Stimulated activated CD8-positive, alpha-beta memory T cell treated with anti-CD3 and anti-CD28 coated beads, Interleukin-15, amount 100 ng/mL, for 48 hours (primary cell): Measurements from ENCODE around the gene TBXA2R.
"Not testable (repeated sequence)": the region's sequence is repeated elsewhere in the genome, so short reads cannot be mapped to it uniquely, and the experiment has no call there.

Experiments used
- DNase-seq, 2 donors: peaks; one replicate each; pipeline ENCODE4 v3.0.0-alpha.2; 2020; ENCODE audit warnings: low read depth in 2 of 2

The TBXA2R gene

GRCh38 chr19:3639479-3639878 lies 32.8 kb upstream of the TBXA2R start:
- no peak for DNase-seq

- no peak for DNase-seq
Observed at GRCh38 chr19:3638208-3639193, 31.8 kb upstream of the TBXA2R start.

GRCh38 chr19:3637621-3638020 lies 30.9 kb upstream of the TBXA2R start:
- no peak for DNase-seq

GRCh38 chr19:3636962-3637361 lies 30.3 kb upstream of the TBXA2R start:
- no peak for DNase-seq

- DNase-seq = no peak
Observed at GRCh38 chr19:3636506-3636905, 29.8 kb upstream of the TBXA2R start.

- no peak for DNase-seq
Observed at GRCh38 chr19:3634496-3635045, 27.9 kb upstream of the TBXA2R start.

GRCh38 chr19:3633559-3633988 lies 26.9 kb upstream of the TBXA2R start:
- no peak for DNase-seq

- no peak for DNase-seq
Observed at GRCh38 chr19:3632739-3633558, 26.3 kb upstream of the TBXA2R start.

GRCh38 chr19:3632098-3632497 lies 25.4 kb upstream of the TBXA2R start:
- DNase-seq = no peak

GRCh38 chr19:3631053-3631861 lies 24.6 kb upstream of the TBXA2R start:
- no peak for DNase-seq

- DNase-seq = not testable (repeated sequence)
Observed at GRCh38 chr19:3628766-3629165, 22.1 kb upstream of the TBXA2R start.

- DNase-seq = no peak
Observed at GRCh38 chr19:3627351-3627723, 20.7 kb upstream of the TBXA2R start.

GRCh38 chr19:3626473-3627350 lies 20.0 kb upstream of the TBXA2R start, which contains the start of gene CACTIN:
Gene CACTIN, minus strand, starts transcription at chr19:3626790. Its CDS starts 28 bp downstream, at chr19:3626762.
- DNase-seq = peak; percentile 97 to 98

- no peak for DNase-seq
Observed at GRCh38 chr19:3625996-3626472, 19.4 kb upstream of the TBXA2R start.

- DNase-seq = no peak
Observed at GRCh38 chr19:3623716-3624115, 17.0 kb upstream of the TBXA2R start.

GRCh38 chr19:3622224-3622623 lies 15.5 kb upstream of the TBXA2R start:
- no peak for DNase-seq

- no peak for DNase-seq
Observed at GRCh38 chr19:3621689-3622088, 15.0 kb upstream of the TBXA2R start.

- DNase-seq = no peak
Observed at GRCh38 chr19:3620817-3621547, 14.3 kb upstream of the TBXA2R start.

- DNase-seq = no peak
Observed at GRCh38 chr19:3620145-3620816, 13.6 kb upstream of the TBXA2R start.
